Left renal cortex interstitium (tissue), 4 donors: Measurements from ENCODE around the gene PTH. TPM values are rescaled to one million over a fixed set of nuclear protein-coding genes. Genes with fewer than 3 reads are reported as not detected.

ENCODE experiments used
- DNase-seq, 4 donors: peaks; one replicate each; pipeline ENCODE4 v3.0.0-alpha.2; 2013; ENCODE audit warnings: low read depth in 4 of 4, low spot score in 2 of 4, missing footprints in 1 of 4
- polyA plus RNA-seq, 4 donors: library from polyadenylated mRNA; unstranded; fragments of 120-200 nt; gene quantifications; one replicate each; pipeline ENCODE4 v1.2.1, GENCODE V29; 2013; ENCODE audit not compliant: insufficient read length in 4 of 4

PTH gene
- polyA plus RNA-seq, 4 donors: not detected

DNA sequence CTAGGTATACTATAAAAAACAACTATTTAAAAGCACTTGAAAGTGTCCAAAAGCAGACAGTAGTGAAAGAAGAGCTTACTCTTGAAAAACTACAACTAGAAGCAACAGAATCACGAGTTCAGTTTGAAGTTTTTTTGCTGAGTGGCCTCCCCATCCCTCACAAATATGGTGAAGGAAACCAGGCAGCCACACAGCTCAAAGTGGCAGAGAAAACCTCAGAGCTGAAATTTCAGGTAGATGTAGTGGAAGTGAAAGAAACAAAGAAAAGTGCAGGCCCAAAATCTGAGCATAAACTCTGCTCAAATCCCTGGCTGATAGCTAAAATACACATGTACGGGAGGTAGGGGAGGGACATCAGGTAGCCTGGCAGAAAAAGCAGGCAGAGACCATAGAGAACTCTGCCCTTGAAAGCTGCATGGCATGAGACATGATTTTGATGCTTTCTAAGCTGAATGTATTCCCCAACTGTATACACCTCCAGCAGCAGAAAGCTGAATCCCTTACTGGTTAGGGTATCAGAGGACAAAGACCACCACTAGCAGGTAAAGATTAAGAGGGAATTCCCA lies 44.9 kb downstream of the PTH start:
- DNase-seq: no peak

GRCh38 chr11:13449522-13449921 lies 46.3 kb downstream of the PTH start:
- DNase-seq: no peak

DNA sequence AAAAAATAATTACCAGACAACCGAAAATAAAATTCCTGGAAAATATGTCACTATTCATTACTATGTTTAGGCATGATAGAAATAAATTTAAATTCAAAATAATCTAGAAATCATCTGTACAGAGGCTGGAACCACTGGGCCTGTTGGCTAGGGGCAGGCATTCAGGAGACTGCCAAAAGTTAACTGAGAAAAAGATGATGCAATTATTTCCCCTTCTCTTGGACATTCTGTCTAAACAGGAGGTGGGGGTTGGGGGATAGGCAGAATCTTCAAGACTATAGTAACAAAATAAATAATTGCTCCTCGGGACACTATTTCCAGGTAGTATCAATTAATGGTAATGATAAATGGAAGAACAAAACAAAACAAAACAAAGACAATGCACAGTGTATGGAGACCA lies 46.9 kb downstream of the PTH start:
- no peak for DNase-seq

- DNase-seq: no peak
These were observed 49.4 kb downstream of the PTH start for GRCh38 chr11:13446444-13446843.

- no peak for DNase-seq
These were observed 50.2 kb downstream of the PTH start for GRCh38 chr11:13445588-13445987.

Other genes with a start within 250 kb of the PTH start
- 10 to 100 TPM; 11.2 to 13.7 (median 11.8) TPM for gene BMAL1, start 218.2 kb downstream of the PTH start, polyA plus RNA-seq
- gene BTBD10, start 32.8 kb downstream of the PTH start, polyA plus RNA-seq: 10 to 100 TPM; 29.8 to 39.4 (median 31.1) TPM
- gene FAR1, start 172.7 kb upstream of the PTH start, polyA plus RNA-seq: 10 to 100 TPM; 51.1 to 89.2 (median 69.2) TPM